KOPT-K1 (cell line): ENCODE measurements around the gene IL1F10.
"Not testable (repeated sequence)": the region's sequence is repeated elsewhere in the genome, so short reads cannot be mapped to it uniquely, and the experiment has no call there.

Experiments
- H3K27ac ChIP-seq: fragments of 200-600 bp; sonication (generic); 2 replicates; pipeline ENCODE4 v1.5.1; 2016; ENCODE audit warnings: antibody characterized with exemption, mild to moderate bottlenecking, low read depth, low read length; ENCODE audit not compliant: poor library complexity, severe bottlenecking
- H3K36me3 ChIP-seq: fragments of 200-600 bp; sonication (generic); 2 replicates; pipeline ENCODE4 v1.5.1; 2017; ENCODE audit warnings: antibody characterized with exemption, mild to moderate bottlenecking, low read length, moderate library complexity; ENCODE audit not compliant: insufficient read depth
- H3K9me3 ChIP-seq: fragments of 200-600 bp; sonication (generic); 2 replicates; pipeline ENCODE4 v1.5.1; 2017; ENCODE audit warnings: antibody characterized with exemption, low read length, mild to moderate bottlenecking; ENCODE audit not compliant: insufficient read depth, poor library complexity, severe bottlenecking

IL1F10 gene

GRCh38 chr2:113083296-113083695 is 15.5 kb downstream of the IL1F10 start:
- no peaks in the 10 kb centered on the region for H3K36me3 ChIP-seq
- no peaks in the 10 kb centered on the region for H3K9me3 ChIP-seq
- no peak overlapping the region for H3K27ac ChIP-seq

- Histone ChIP-seq H3K36me3 (no peaks in the 10 kb centered on the region), H3K9me3 (no peaks in the 10 kb centered on the region), H3K27ac (no peak overlapping the region)
Measured at GRCh38 chr2:113084249-113085000, 16.7 kb downstream of the IL1F10 start.

- no peaks in the 10 kb centered on the region for H3K9me3 ChIP-seq
- H3K36me3 ChIP-seq = no peaks in the 10 kb centered on the region
- no peak overlapping the region for H3K27ac ChIP-seq
Measured at GRCh38 chr2:113085542-113085941, 17.8 kb downstream of the IL1F10 start.

GRCh38 chr2:113088213-113088992 is 20.6 kb downstream of the IL1F10 start:
- no peaks in the 10 kb centered on the region for H3K9me3 ChIP-seq
- H3K27ac ChIP-seq = no peak overlapping the region
- no peaks in the 10 kb centered on the region for H3K36me3 ChIP-seq

GRCh38 chr2:113089916-113090315 is 22.1 kb downstream of the IL1F10 start:
- Histone ChIP-seq H3K27ac (no peak overlapping the region), H3K36me3 (no peaks in the 10 kb centered on the region), H3K9me3 (no peaks in the 10 kb centered on the region)

- Histone ChIP-seq H3K9me3 (no peaks in the 10 kb centered on the region), H3K36me3 (no peaks in the 10 kb centered on the region), H3K27ac (no peak overlapping the region)
Measured at GRCh38 chr2:113091231-113091896, 23.6 kb downstream of the IL1F10 start.

- Histone ChIP-seq H3K27ac (no peak overlapping the region), H3K36me3 (no peaks in the 10 kb centered on the region)
Measured at GRCh38 chr2:113092864-113093612, 25.3 kb downstream of the IL1F10 start.

GRCh38 chr2:113093613-113093977 is 25.8 kb downstream of the IL1F10 start:
- H3K27ac ChIP-seq = no peak overlapping the region
- H3K9me3 ChIP-seq = peaks cover 6% of the 10 kb centered on the region
- no peaks in the 10 kb centered on the region for H3K36me3 ChIP-seq

More at GRCh38 chr2:113092864-113093612, 25.3 kb downstream of the IL1F10 start:
- peaks cover 6% of the 10 kb centered on the region for H3K9me3 ChIP-seq

GRCh38 chr2:113096306-113096705 is 28.5 kb downstream of the IL1F10 start:
- H3K36me3 ChIP-seq, H3K27ac ChIP-seq, H3K9me3 ChIP-seq: not testable (repeated sequence)

GRCh38 chr2:113096842-113097618 is 29.3 kb downstream of the IL1F10 start:
- not testable (repeated sequence) for H3K27ac ChIP-seq, H3K9me3 ChIP-seq

GRCh38 chr2:113098041-113098440 is 30.3 kb downstream of the IL1F10 start:
- peaks cover 9% of the 10 kb centered on the region for H3K9me3 ChIP-seq
- no peaks in the 10 kb centered on the region for H3K36me3 ChIP-seq
- no peak overlapping the region for H3K27ac ChIP-seq

More at GRCh38 chr2:113096842-113097618, 29.3 kb downstream of the IL1F10 start:
- H3K36me3 ChIP-seq = not testable (repeated sequence)

GRCh38 chr2:113098532-113098931 is 30.8 kb downstream of the IL1F10 start:
- Histone ChIP-seq H3K9me3 (peaks cover 9% of the 10 kb centered on the region), H3K27ac (no peak overlapping the region), H3K36me3 (no peaks in the 10 kb centered on the region)

- H3K9me3 ChIP-seq = peaks cover 9% of the 10 kb centered on the region
- no peaks in the 10 kb centered on the region for H3K36me3 ChIP-seq
- no peak overlapping the region for H3K27ac ChIP-seq
Measured at GRCh38 chr2:113102133-113102532, 34.4 kb downstream of the IL1F10 start.

- Histone ChIP-seq H3K27ac (no peak overlapping the region), H3K36me3 (no peaks in the 10 kb centered on the region), H3K9me3 (peaks cover 4% of the 10 kb centered on the region)
Measured at GRCh38 chr2:113103277-113103676, 35.5 kb downstream of the IL1F10 start.
